IMR-90 (cell line): ENCODE data around the gene ABCA7. TPM values are rescaled to one million over a fixed set of nuclear protein-coding genes. Genes with fewer than 3 reads are reported as not detected.

Experiments used
- ATAC-seq: fragments of 200-7000 bp; cut with Tn5 transposase; 2 replicates; pipeline ENCODE4 v1.9.1; 2020; ENCODE audit warnings: low read depth, mild to moderate bottlenecking, moderate library complexity
- BruUV-seq: library from RNA; stranded (reverse); fragments of 400-500 nt; replicated peaks from 2 replicates; lab custom pipeline; 2021; lab: Mats Ljungman, UMichigan
- CTCF ChIA-PET: fragments of 300-600 bp; formaldehyde crosslinking; extraction: SDS; loops from one replicate; lab custom pipeline; 2021; ENCODE audit warnings: antibody characterized with exemption; lab: Yijun Ruan, JAX
- POLR2A ChIA-PET: fragments of 300-600 bp; sonication (Branson Sonifier 250); formaldehyde crosslinking; loops from one replicate; lab custom pipeline; 2022; ENCODE audit warnings: antibody characterized with exemption; ENCODE audit not compliant: unreplicated experiment; lab: Charles Lee
- DNase-seq: peaks from one replicate; pipeline ENCODE4 v3.0.0; 2013
- H2AFZ ChIP-seq: replicated peaks from 2 replicates; pipeline ENCODE3; 2013; ENCODE audit warnings: low read length, mild to moderate bottlenecking; ENCODE audit not compliant: poor library complexity
- H2AK5ac ChIP-seq: 2 replicates; pipeline ENCODE4 v1.6.1; 2013; ENCODE audit warnings: low read depth, low read length, inconsistent platforms
- H2AK9ac ChIP-seq: replicated peaks from 2 replicates; pipeline ENCODE3; 2013; ENCODE audit warnings: mild to moderate bottlenecking, low read depth, low read length, moderate library complexity; ENCODE audit not compliant: poor library complexity
- H2BK120ac ChIP-seq: 2 replicates; pipeline ENCODE4 v1.6.1; 2013; ENCODE audit warnings: low read depth, low read length, inconsistent platforms
- H2BK15ac ChIP-seq: 3 replicates; pipeline ENCODE4 v1.6.1; 2013; ENCODE audit warnings: low read depth, low read length, inconsistent platforms
- H2BK20ac ChIP-seq: 2 replicates; pipeline ENCODE4 v1.6.1; 2013; ENCODE audit warnings: low read depth, mild to moderate bottlenecking, inconsistent platforms, low read length, moderate library complexity
- H2BK5ac ChIP-seq: 2 replicates; pipeline ENCODE4 v1.6.1; 2013; ENCODE audit warnings: mild to moderate bottlenecking, low read depth, low read length, inconsistent platforms; ENCODE audit not compliant: poor library complexity, severe bottlenecking
- H3K14ac ChIP-seq: replicated peaks from 2 replicates; pipeline ENCODE4 v1.6.1; 2013; ENCODE audit warnings: low read depth, low read length, inconsistent platforms
- H3K18ac ChIP-seq: 2 replicates; pipeline ENCODE4 v1.6.1; 2013; ENCODE audit warnings: low read depth, low read length, control low read depth
- H3K23ac ChIP-seq: 2 replicates; pipeline ENCODE4 v1.6.1; 2013; ENCODE audit warnings: low read depth, low read length, inconsistent platforms
- H3K27ac ChIP-seq: 2 replicates; pipeline ENCODE4 v1.5.1; 2013; ENCODE audit warnings: mild to moderate bottlenecking, control low read depth, low read length; ENCODE audit not compliant: insufficient read depth
- H3K27me3 ChIP-seq: 2 replicates; pipeline ENCODE4 v1.6.1; 2013; ENCODE audit warnings: low read length; ENCODE audit not compliant: control insufficient read depth, insufficient read depth
- H3K36me3 ChIP-seq: 2 replicates; pipeline ENCODE4 v1.6.1; 2013; ENCODE audit warnings: low read length, mixed read lengths; ENCODE audit not compliant: control insufficient read depth, insufficient read depth
- H3K4ac ChIP-seq: 2 replicates; pipeline ENCODE4 v1.6.1; 2013; ENCODE audit warnings: low read depth, low read length, inconsistent platforms
- H3K4me1 ChIP-seq: 2 replicates; pipeline ENCODE4 v1.6.1; 2013; ENCODE audit warnings: low read length, mixed read lengths; ENCODE audit not compliant: control insufficient read depth, insufficient read depth
- H3K4me2 ChIP-seq: 2 replicates; pipeline ENCODE4 v1.6.1; 2013; ENCODE audit warnings: low read depth, mild to moderate bottlenecking, control low read depth, low read length, moderate library complexity
- H3K4me3 ChIP-seq: 2 replicates; pipeline ENCODE4 v1.5.1; 2013; ENCODE audit warnings: low read depth, mild to moderate bottlenecking, control low read depth, low read length, moderate library complexity; ENCODE audit not compliant: insufficient read depth
- H3K56ac ChIP-seq: 2 replicates; pipeline ENCODE4 v1.6.1; 2013; ENCODE audit warnings: low read length, inconsistent platforms; ENCODE audit not compliant: insufficient read depth; ENCODE audit errors: extremely low read depth
- H3K79me1 ChIP-seq, 2 experiments: 2 replicates each; pipeline ENCODE4 v1.6.1; 2013; ENCODE audit warnings: low read length in 2 of 2, inconsistent platforms in 1 of 2, low read depth in 1 of 2
- H3K9ac ChIP-seq: 2 replicates; pipeline ENCODE4 v1.6.1; 2013; ENCODE audit warnings: low read depth, low read length, control low read depth
- H3K9me1 ChIP-seq: 2 replicates; pipeline ENCODE4 v1.6.1; 2013; ENCODE audit warnings: low read length, inconsistent platforms; ENCODE audit not compliant: insufficient read depth
- H3K9me3 ChIP-seq: 2 replicates; pipeline ENCODE4 v1.6.1; 2013; ENCODE audit warnings: low read length; ENCODE audit not compliant: control insufficient read depth, insufficient read depth
- H4K20me1 ChIP-seq: 2 replicates; pipeline ENCODE4 v1.6.1; 2013; ENCODE audit warnings: low read length, inconsistent platforms; ENCODE audit not compliant: insufficient read depth
- H4K5ac ChIP-seq: 2 replicates; pipeline ENCODE4 v1.6.1; 2013; ENCODE audit warnings: mild to moderate bottlenecking, low read depth, low read length, control low read depth
- H4K8ac ChIP-seq, 2 experiments: 2 replicates each; pipeline ENCODE4 v1.6.1; 2013; ENCODE audit warnings: low read depth in 2 of 2, low read length in 2 of 2, control low read depth in 1 of 2, inconsistent platforms in 1 of 2
- H4K91ac ChIP-seq: 2 replicates; pipeline ENCODE4 v1.6.1; 2013; ENCODE audit warnings: low read depth, low read length, inconsistent platforms; ENCODE audit not compliant: insufficient read depth
- BHLHE40 ChIP-seq: fragments of 150-350 bp; IDR thresholded peaks from 2 replicates; pipeline ENCODE4 v1.6.1; 2016; ENCODE audit warnings: mild to moderate bottlenecking, low read depth, low read length
- CEBPB ChIP-seq: IDR thresholded peaks from 2 replicates; pipeline ENCODE4 v1.6.1; 2012; ENCODE audit warnings: low read depth, low read length, improper control_type of control experiment
- MAFK ChIP-seq: IDR thresholded peaks from 2 replicates; pipeline ENCODE4 v1.6.1; 2012; ENCODE audit warnings: low read depth, low read length, improper control_type of control experiment
- NFE2L2 ChIP-seq: fragments of 150-350 bp; IDR thresholded peaks from 2 replicates; pipeline ENCODE4 v1.6.1; 2016; ENCODE audit warnings: low read depth, mild to moderate bottlenecking, low read length
- RCOR1 ChIP-seq: IDR thresholded peaks from 2 replicates; pipeline ENCODE4 v1.6.1; 2012; ENCODE audit warnings: mild to moderate bottlenecking, low read length, improper control_type of control experiment; ENCODE audit not compliant: insufficient replicate concordance
- SMC3 ChIP-seq: fragments of 150-350 bp; IDR thresholded peaks from 2 replicates; pipeline ENCODE4 v1.6.1; 2016; ENCODE audit warnings: low read depth, mild to moderate bottlenecking, antibody characterized with exemption, low read length, moderate library complexity
- WGBS, 2 experiments: methylation state at CpG; one replicate each; pipeline versions ENCODE4 v1.1.5 to v1.1.7; 2013; ENCODE audit warnings: missing lambda C conversion rate in 2 of 2; ENCODE audit not compliant: insufficient read length in 1 of 2; ENCODE audit errors: extremely low coverage in 2 of 2; 5-methylcytosine and 5-hydroxymethylcytosine counted together
- dilution Hi-C: fragments of 300-500 bp; cut with HindIII; formaldehyde crosslinking; loops from one replicate; pipeline ENCODE4 v1.14.3; 2018; ENCODE audit warnings: low sequenced_read_pairs; ENCODE audit not compliant: unreplicated experiment
- in situ Hi-C: fragments of 300-500 bp; cut with MboI; formaldehyde crosslinking; loops from 3 replicates; pipeline ENCODE4 v1.14.3; 2019; ENCODE audit warnings: low sequenced_read_pairs, inconsistent platforms, mixed read lengths
- intact Hi-C: fragments of 100-400 bp; cut with micrococcal nuclease; formaldehyde crosslinking; loops from 2 replicates; pipeline ENCODE4 v1.10.0; 2022
- polyA plus RNA-seq, 3 experiments: library from polyadenylated mRNA; depleted of rRNA; stranded (reverse); fragments of >200 nt; gene quantifications; 2 replicates each; pipeline ENCODE4 v1.2.3, GENCODE V29; 2012; ENCODE audit warnings: low replicate concordance in 1 of 3
- total RNA-seq: library from RNA; depleted of rRNA; stranded (reverse); fragments of >200 nt; gene quantifications from 2 replicates; pipeline ENCODE4 v1.2.3, GENCODE V29; 2012
- TF ChIP-seq, protein P1 (sequence below): fragments of 150-350 bp; IDR thresholded peaks from 2 replicates; pipeline ENCODE4 v1.6.1; 2017; ENCODE audit warnings: mild to moderate bottlenecking, antibody characterized with exemption, low read length, low read depth
- TF ChIP-seq, protein P2 (sequence below): fragments of 150-350 bp; IDR thresholded peaks from 2 replicates; pipeline ENCODE4 v1.6.1; 2016; ENCODE audit warnings: low read depth, mild to moderate bottlenecking, low read length, moderate library complexity, borderline replicate concordance
- TF ChIP-seq, protein P3 (sequence below): conservative IDR thresholded peaks from 2 replicates; pipeline ENCODE4 v1.5.1; 2012; ENCODE audit warnings: mild to moderate bottlenecking, low read depth, low read length, improper control_type of control experiment

ABCA7 gene
- total and polyA plus RNA-seq, 2 of the 4 experiments (the other 2 are of a cell fraction): 0.36 to 3.3 TPM

DNA sequence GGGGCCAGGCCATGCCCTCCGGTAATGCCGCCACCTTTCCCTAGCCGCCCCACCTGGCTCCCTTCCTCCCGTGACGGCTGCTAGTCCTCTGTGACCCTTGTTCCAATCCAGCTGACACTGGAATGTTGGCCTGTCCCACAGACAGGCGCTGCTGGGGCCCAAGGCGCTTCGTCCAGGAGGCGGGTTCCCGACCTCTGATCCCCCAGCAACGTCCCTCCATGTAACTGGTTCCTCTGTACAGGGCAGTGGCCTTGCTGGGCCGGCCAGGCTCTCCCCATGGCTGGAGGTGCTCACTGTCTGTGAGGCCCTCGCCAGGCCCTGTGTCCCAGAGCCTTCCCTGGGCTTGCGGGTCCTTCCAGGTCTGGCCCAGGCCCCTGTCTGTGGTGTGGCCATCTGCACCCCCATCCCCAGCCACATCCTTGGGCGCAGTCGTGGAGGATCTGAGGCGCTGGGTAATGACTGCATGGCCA, 46.5 kb upstream of the ABCA7 start:
- H4K5ac ChIP-seq: no peak overlapping the region
- ATAC-seq (no peak), DNase-seq (no peak)
- no peak overlapping the region for H2AFZ ChIP-seq
- ChIA-PET CTCF (no interaction called here), POLR2A (no interaction called here)
- no peak overlapping the region for H3K4me3 ChIP-seq
- H3K36me3 ChIP-seq: peaks cover 38% of the 10 kb centered on the region
- no peak overlapping the region for H3K56ac ChIP-seq
- H2BK5ac ChIP-seq: no peak overlapping the region
- H3K9ac ChIP-seq: no peak overlapping the region
- peak overlapping the region; percentile 55 for H2AK9ac ChIP-seq
- H2BK20ac ChIP-seq: no peak overlapping the region
- no peak overlapping the region for H2BK120ac ChIP-seq
- no peak overlapping the region for H2AK5ac ChIP-seq
- H3K23ac ChIP-seq: no peak overlapping the region
- H3K79me1 ChIP-seq: no peaks in the 10 kb centered on the region; a peak in 1 of 4 replicates
- TF ChIP-seq CEBPB (no peak), NFE2L2 (no peak), MAFK (no peak), SMC3 (no peak), BHLHE40 (no peak), RCOR1 (no peak)
- TF ChIP-seq, protein P1, sequence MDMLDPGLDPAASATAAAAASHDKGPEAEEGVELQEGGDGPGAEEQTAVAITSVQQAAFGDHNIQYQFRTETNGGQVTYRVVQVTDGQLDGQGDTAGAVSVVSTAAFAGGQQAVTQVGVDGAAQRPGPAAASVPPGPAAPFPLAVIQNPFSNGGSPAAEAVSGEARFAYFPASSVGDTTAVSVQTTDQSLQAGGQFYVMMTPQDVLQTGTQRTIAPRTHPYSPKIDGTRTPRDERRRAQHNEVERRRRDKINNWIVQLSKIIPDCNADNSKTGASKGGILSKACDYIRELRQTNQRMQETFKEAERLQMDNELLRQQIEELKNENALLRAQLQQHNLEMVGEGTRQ: no peak
- TF ChIP-seq, protein P2, sequence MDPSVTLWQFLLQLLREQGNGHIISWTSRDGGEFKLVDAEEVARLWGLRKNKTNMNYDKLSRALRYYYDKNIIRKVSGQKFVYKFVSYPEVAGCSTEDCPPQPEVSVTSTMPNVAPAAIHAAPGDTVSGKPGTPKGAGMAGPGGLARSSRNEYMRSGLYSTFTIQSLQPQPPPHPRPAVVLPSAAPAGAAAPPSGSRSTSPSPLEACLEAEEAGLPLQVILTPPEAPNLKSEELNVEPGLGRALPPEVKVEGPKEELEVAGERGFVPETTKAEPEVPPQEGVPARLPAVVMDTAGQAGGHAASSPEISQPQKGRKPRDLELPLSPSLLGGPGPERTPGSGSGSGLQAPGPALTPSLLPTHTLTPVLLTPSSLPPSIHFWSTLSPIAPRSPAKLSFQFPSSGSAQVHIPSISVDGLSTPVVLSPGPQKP: no peak
- TF ChIP-seq, protein P3, sequence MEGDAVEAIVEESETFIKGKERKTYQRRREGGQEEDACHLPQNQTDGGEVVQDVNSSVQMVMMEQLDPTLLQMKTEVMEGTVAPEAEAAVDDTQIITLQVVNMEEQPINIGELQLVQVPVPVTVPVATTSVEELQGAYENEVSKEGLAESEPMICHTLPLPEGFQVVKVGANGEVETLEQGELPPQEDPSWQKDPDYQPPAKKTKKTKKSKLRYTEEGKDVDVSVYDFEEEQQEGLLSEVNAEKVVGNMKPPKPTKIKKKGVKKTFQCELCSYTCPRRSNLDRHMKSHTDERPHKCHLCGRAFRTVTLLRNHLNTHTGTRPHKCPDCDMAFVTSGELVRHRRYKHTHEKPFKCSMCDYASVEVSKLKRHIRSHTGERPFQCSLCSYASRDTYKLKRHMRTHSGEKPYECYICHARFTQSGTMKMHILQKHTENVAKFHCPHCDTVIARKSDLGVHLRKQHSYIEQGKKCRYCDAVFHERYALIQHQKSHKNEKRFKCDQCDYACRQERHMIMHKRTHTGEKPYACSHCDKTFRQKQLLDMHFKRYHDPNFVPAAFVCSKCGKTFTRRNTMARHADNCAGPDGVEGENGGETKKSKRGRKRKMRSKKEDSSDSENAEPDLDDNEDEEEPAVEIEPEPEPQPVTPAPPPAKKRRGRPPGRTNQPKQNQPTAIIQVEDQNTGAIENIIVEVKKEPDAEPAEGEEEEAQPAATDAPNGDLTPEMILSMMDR: no peak
- peaks cover 5% of the 10 kb centered on the region for H3K4me1 ChIP-seq
- WGBS, 2 experiments: 81% methylated on average over 10 of the region's 17 CpGs; no CpG with 5 or more reads in 1 of the 2 experiments
- dilution Hi-C loops (no loop called here), intact Hi-C loops (no loop called here), in situ Hi-C loops (no loop called here)
- H3K14ac ChIP-seq: no peak overlapping the region
- H4K20me1 ChIP-seq: no peaks in the 10 kb centered on the region; the same call in 1 of the 2 replicates
- no peak overlapping the region for H3K18ac ChIP-seq
- H4K91ac ChIP-seq: no peak overlapping the region
- no peak overlapping the region for H3K4ac ChIP-seq
- peaks cover 24% of the 10 kb centered on the region for H3K27me3 ChIP-seq
- no peaks in the 10 kb centered on the region for H3K9me3 ChIP-seq
- no peak overlapping the region for H3K27ac ChIP-seq
- H3K9me1 ChIP-seq: no peaks in the 10 kb centered on the region
- H2BK15ac ChIP-seq: no peak overlapping the region
- no TSS peak for BruUV-seq
- no peak overlapping the region for H4K8ac ChIP-seq
- no peak overlapping the region for H3K4me2 ChIP-seq
